NCI-H82 (cell line): ENCODE data around the gene SVIL.
"Not testable (repeated sequence)": the region's sequence is repeated elsewhere in the genome, so short reads cannot be mapped to it uniquely, and the experiment has no call there.

Experiments
- DNase-seq: peaks from one replicate; lab custom pipeline; 2025; lab: John Stamatoyannopoulos, UW

Gene SVIL

GRCh38 chr10:29622382-29622922 is 12.3 kb downstream of the SVIL start:
- DNase-seq: no peak

GRCh38 chr10:29621161-29621560 is 13.6 kb downstream of the SVIL start:
- no peak for DNase-seq

GRCh38 chr10:29620112-29620690 is 14.6 kb downstream of the SVIL start:
- DNase-seq: no peak

DNA sequence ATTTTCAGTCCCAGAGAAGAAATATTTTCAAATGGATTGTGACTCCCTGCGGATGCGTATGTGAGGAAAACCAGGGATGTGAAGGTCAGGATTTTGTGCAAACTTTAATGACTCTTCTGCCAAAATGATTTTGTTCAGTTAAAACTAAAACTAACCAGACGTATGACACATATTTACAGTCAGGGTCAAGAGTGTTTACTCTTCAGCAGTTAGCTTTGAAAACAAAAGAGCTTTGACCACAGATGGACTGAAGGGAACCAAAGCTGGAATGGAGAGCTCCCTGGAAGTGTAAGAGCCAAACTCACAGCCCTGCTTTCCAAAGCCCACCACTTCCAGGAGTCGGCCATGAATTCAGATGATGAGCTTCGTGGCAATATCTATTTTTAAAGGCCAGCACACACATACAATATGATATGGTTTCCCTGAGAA is 15.5 kb downstream of the SVIL start:
- DNase-seq: no peak

- DNase-seq: peak; percentile 3
These were observed 16.2 kb downstream of the SVIL start for GRCh38 chr10:29618341-29619171.

- peak; percentile 47 for DNase-seq
These were observed 16.9 kb downstream of the SVIL start for GRCh38 chr10:29617880-29618340.

DNA sequence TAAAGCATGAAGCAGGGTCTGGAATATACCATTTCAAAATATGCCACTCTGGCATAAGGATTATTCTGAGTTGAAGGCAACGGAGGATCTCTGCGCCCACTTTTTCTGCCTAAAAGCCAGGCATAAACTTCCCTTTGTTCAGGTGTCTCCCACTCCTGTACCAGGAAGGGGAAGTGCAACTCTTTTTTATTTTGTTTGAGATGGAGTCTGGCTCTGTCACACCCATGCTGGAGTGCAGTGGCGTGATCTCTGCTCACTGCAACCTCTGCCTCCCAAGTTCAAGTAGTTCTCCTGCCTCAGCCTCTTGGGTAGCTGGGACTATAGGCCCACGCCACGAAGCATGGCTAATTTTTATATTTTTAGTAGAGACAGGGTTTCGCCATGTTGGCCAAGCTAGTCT is 18.2 kb downstream of the SVIL start:
- no peak for DNase-seq

- no peak for DNase-seq
These were observed 19.6 kb downstream of the SVIL start for GRCh38 chr10:29615195-29615594.

- DNase-seq: not testable (repeated sequence)
These were observed 20.5 kb downstream of the SVIL start for GRCh38 chr10:29614289-29614688.

DNA sequence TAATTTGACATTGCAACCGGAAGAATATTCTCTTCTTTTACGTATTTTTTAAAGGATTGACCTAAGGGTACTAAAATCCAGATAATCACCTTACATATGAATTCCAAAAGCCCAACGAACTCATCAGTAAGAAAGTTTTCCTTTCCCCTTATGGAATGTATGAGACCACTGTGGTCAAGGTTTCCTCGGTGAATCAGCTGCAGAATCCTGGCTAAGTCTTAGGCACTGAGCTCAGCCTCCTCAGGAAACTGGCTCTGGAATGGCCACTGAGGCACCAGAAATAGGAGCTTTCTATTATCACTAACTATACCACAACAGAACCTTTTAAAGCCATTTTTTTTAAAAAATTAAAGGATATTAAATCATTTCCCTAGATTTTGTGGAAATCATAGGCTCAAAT is 21.0 kb downstream of the SVIL start:
- DNase-seq: no peak

DNA sequence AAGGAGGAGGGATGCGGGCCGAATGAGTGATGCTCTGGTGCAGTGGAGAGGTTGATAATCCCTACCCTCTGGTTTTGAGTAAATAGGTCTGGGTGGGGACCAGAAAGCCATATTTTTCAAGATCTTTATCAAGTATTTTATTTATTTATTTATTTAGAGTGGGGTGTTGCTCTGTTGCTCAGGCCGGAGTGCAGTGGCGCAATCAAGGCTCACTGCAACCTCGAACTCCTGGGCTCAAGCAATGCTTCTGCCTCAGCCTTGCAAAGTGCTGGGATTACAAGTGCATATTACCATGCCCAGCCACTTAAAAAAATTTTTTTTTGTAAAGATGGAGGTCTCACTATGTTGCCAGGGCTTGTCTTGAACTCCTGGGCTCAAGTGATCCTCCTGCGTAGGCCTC is 21.6 kb downstream of the SVIL start:
- DNase-seq: no peak

DNA sequence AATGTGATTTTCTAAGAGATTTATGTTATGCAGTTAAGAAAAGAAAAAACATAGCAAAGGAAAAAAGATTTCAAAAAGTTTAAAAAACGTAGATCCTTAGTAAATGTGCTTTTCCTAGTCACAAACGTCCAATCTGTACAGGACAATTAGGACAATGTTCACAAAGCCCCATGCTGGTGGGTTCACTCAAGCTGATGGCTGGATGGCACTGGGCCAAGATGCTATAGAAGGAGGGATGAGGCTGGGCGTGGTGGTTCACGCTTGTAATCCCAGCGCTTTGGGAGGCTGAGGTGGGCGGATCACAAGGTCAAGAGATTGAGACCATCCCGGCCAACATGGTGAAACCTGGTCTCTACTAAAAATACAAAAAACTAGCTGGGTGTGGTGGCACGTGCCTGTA is 22.1 kb downstream of the SVIL start:
- DNase-seq: peak; percentile 8

GRCh38 chr10:29611781-29612381 is 22.9 kb downstream of the SVIL start:
- DNase-seq: peak; percentile 30

DNA sequence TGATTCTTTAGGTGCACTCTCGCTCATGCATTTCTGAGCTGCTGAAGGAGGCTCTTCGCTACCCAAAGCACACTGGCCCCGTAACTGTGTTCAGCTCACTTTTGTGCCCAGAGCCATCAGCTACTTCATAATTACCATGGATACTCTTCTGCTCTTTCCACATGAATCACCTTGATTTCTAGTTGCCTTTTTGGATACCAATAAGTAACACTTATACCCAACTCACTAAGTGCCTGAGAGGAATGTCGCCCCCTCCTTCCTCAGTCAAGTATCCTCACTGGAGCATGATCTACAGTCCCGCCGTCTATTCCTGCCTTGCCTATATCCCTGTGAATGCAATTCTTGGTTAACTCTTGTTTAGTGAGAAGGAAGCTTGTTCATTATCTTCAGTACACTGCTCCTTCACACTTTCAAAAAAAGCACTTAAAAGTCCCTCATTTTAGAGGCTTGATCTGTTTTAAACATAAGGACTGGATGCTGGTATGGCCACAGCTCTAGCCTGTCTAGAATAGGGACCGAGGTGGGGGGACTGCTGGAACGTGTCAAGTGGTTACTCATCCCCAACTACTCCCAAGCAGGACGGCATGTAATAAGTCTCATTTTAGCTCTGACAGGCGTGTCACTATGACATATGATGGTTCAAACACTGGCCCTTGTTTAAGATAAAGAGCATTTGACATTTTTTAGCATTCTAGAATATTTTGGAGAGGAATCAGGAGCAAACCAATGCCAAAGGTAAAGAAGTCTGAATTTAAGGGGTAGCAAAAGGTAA is 23.7 kb downstream of the SVIL start:
- no peak for DNase-seq

DNA sequence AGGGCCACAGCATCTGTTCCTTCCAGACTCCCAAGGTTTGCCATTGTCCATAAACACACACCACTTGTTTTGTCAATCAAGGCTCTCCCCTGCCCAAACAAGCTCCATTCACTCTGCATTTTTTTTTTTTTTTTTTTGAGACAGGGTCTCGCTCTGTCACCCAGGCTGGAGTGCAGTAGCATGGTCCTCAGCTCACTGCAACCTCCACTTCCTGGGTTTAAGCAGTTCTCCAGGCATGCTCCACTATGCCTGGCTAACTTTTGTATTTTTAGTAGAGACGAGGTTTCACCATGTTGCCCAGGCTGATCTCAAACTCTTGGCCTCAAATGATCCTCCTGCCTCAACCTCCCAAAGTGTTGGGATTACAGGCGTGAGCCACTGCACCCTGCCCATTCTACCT is 24.4 kb downstream of the SVIL start:
- not testable (repeated sequence) for DNase-seq

- DNase-seq: no peak
These were observed 25.1 kb downstream of the SVIL start for GRCh38 chr10:29609696-29610095.

GRCh38 chr10:29608476-29609301 is 26.1 kb downstream of the SVIL start:
- no peak for DNase-seq

GRCh38 chr10:29608062-29608461 is 26.7 kb downstream of the SVIL start:
- no peak for DNase-seq

DNA sequence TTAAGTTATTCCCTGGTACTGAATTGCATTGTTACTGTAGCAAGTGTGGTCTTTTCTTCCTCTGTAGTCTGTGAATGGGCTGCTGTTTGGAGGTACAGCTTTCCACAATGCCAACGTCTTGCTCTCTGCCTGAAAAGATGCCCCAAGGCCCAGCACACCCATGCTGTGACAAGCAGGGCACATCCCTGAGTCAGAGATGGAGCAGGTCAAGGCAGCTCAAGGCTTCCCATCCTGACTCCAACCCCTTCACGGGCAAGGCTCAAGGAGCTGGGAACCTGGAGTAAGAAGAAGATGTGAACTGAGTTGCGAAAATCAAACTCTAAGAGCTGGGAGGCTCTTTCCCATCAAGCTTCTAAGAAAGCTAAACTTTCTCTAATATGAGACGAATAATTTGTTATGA is 27.2 kb downstream of the SVIL start:
- no peak for DNase-seq

GRCh38 chr10:29606693-29607092 is 28.1 kb downstream of the SVIL start:
- not testable (repeated sequence) for DNase-seq

DNA sequence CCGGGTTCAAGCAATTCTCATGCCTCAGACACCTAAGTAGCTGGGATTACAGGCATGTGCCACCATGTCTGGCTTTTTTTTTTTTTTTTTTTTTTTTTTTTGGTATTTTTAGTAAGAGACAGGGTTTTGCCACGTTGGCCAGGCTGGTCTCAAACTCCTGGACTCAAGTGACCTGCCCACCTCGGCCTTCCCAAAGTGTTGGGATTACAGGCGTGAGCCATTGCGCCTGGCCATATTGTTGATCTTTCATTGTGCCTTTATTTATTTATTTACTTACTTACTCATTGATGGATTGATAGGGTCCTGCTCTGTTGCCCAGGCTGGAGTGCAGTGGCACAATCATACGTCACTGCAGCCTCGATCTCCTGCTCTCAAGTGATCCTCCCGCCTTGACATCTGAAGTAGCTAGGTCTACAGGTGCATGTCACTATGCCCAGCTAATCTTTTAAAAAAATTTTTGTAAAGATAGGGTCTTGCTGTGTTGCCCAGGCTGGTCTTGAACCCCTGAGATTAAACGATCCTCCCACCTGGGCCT is 30.4 kb downstream of the SVIL start:
- no peak for DNase-seq
